Natural killer cell (primary cell): ENCODE results near the gene TSPAN18. TPM values are rescaled to one million over a fixed set of nuclear protein-coding genes. Genes with fewer than 3 reads are reported as not detected.

Source experiments
- ATAC-seq, 3 donors: fragments of 150-1000 bp in 2 of 3; fragments of 200-7000 bp in 1 of 3; cut with Tn5 transposase; 1 replicate in 1 of 3; 2 replicates in 2 of 3; pipeline ENCODE4 v1.10.0; 2021; ENCODE audit warnings: mild to moderate bottlenecking in 2 of 3, moderate library complexity in 2 of 3
- DNase-seq, 2 donors: peaks; one replicate each; pipeline versions ENCODE4 v3.0.0 to v3.0.0-alpha.2; 2013 to 2021; ENCODE audit warnings: mixed read lengths in 1 of 2
- H3K27ac ChIP-seq: one replicate; pipeline ENCODE4 v1.5.1; 2013; ENCODE audit warnings: mild to moderate bottlenecking, low read length
- H3K27me3 ChIP-seq: one replicate; pipeline ENCODE4 v1.6.1; 2013; ENCODE audit warnings: low read length; ENCODE audit not compliant: control insufficient read depth, insufficient read depth
- H3K36me3 ChIP-seq: one replicate; pipeline ENCODE4 v1.6.1; 2013; ENCODE audit warnings: low read length; ENCODE audit not compliant: control insufficient read depth, insufficient read depth
- H3K4me1 ChIP-seq: one replicate; pipeline ENCODE4 v1.6.1; 2013; ENCODE audit warnings: low read length; ENCODE audit not compliant: control insufficient read depth, insufficient read depth
- H3K4me3 ChIP-seq: one replicate; pipeline ENCODE4 v1.5.1; 2013; ENCODE audit warnings: low read length
- H3K9me3 ChIP-seq: one replicate; pipeline ENCODE4 v1.6.1; 2013; ENCODE audit warnings: low read length; ENCODE audit not compliant: control insufficient read depth, insufficient read depth
- H3K27ac Mint-ChIP-seq, 2 donors: one replicate each; pipeline ENCODE4 v1.8.0; 2022; ENCODE audit warnings: mild to moderate bottlenecking in 2 of 2, mixed read lengths in 2 of 2, moderate library complexity in 1 of 2
- H3K27me3 Mint-ChIP-seq, 2 donors: one replicate each; pipeline ENCODE4 v1.8.0; 2022; ENCODE audit warnings: low read depth in 2 of 2, mixed read lengths in 2 of 2
- H3K36me3 Mint-ChIP-seq: one replicate; pipeline ENCODE4 v1.8.0; 2022; ENCODE audit warnings: mixed read lengths
- H3K4me1 Mint-ChIP-seq, 2 donors: one replicate each; pipeline ENCODE4 v1.8.0; 2022; ENCODE audit warnings: mixed read lengths in 2 of 2
- H3K4me3 Mint-ChIP-seq: one replicate; pipeline ENCODE4 v1.8.0; 2022; ENCODE audit warnings: mild to moderate bottlenecking, moderate library complexity, mixed read lengths
- H3K9me3 Mint-ChIP-seq, 2 donors: one replicate each; pipeline ENCODE4 v1.8.0; 2022; ENCODE audit warnings: mixed read lengths in 2 of 2
- CTCF ChIP-seq: fragments of 200-600 bp; IDR thresholded peaks from one replicate; pipeline ENCODE4 v1.8.0; 2022; ENCODE audit warnings: antibody characterized with exemption
- WGBS: methylation state at CpG from one replicate; pipeline ENCODE4 v1.1.7; 2013; ENCODE audit warnings: missing lambda C conversion rate; ENCODE audit not compliant: insufficient coverage; 5-methylcytosine and 5-hydroxymethylcytosine counted together
- intact Hi-C: fragments of 100-400 bp; cut with micrococcal nuclease; formaldehyde crosslinking; loops from one replicate; pipeline ENCODE4 v1.14.2; 2022
- total RNA-seq, 4 donors: library from RNA; stranded (reverse); fragments of 120-200 nt in 1 of 4; gene quantifications; one replicate each; pipeline versions ENCODE4 v1.2.3 to v1.2.4, GENCODE V29; 2013 to 2022

TSPAN18 gene
- total RNA-seq, 3 donors from 2014 or later (not counting 1 experiment from before 2014, with no cell fraction given), result 1.9 to 2.4 (median 2.3) TPM

- no peaks in the 10 kb centered on the region for H3K36me3 ChIP-seq
- no peaks in the 10 kb centered on the region for H3K9me3 Mint-ChIP-seq
- H3K4me3 ChIP-seq, result no peak overlapping the region
- peak overlapping the region; percentile 17 for H3K4me3 Mint-ChIP-seq
- 96% methylated on average over 5 of the region's 5 CpGs for WGBS
- peaks cover 29 to 30% of the 10 kb centered on the region in 2 donors for H3K4me1 Mint-ChIP-seq
- peaks cover 64 to 78% of the 10 kb centered on the region in 2 donors for H3K27me3 Mint-ChIP-seq
- no peaks in the 10 kb centered on the region for H3K36me3 Mint-ChIP-seq
- no peak overlapping the region for H3K27ac ChIP-seq
- ATAC-seq (no peak), DNase-seq (peak in 1 of 2 donors; percentile 32)
- intact Hi-C loops, result loop anchor here (5.0 kb wide), 2 partner anchors 222 to 293 kb away; partner anchors contain the start of gene CD82
- H3K4me1 ChIP-seq, result peaks cover 30% of the 10 kb centered on the region
- H3K27ac Mint-ChIP-seq, result no peak overlapping the region
- H3K9me3 ChIP-seq, result no peaks in the 10 kb centered on the region
- peaks cover 41% of the 10 kb centered on the region for H3K27me3 ChIP-seq
- no peak for TF ChIP-seq CTCF
Measured at GRCh38 chr11:44860346-44860745, 133.6 kb downstream of the TSPAN18 start.

GRCh38 chr11:44861849-44862557 lies 135.2 kb downstream of the TSPAN18 start:
- ATAC-seq (peak; percentile 95 to 97 (median 96)), DNase-seq (peak; percentile 83 to 87)
- 4% methylated on average over 17 of the region's 19 CpGs for WGBS
- Histone ChIP-seq H3K9me3 (no peaks in the 10 kb centered on the region), H3K27ac (no peak overlapping the region), H3K27me3 (peaks cover 41% of the 10 kb centered on the region), H3K36me3 (no peaks in the 10 kb centered on the region), H3K4me3 (no peak overlapping the region), H3K4me1 (peaks cover 30% of the 10 kb centered on the region)
- no peaks in the 10 kb centered on the region for H3K36me3 Mint-ChIP-seq
- peaks cover 24 to 30% of the 10 kb centered on the region in 2 donors for H3K4me1 Mint-ChIP-seq
- peaks cover 62 to 83% of the 10 kb centered on the region in 2 donors for H3K27me3 Mint-ChIP-seq
- H3K9me3 Mint-ChIP-seq, result no peaks in the 10 kb centered on the region
- H3K4me3 Mint-ChIP-seq, result peak overlapping the region; percentile 83
- no peak for TF ChIP-seq CTCF
- intact Hi-C loops, result loop anchor here (1.0 to 5.0 kb wide), 4 partner anchors 8 to 295 kb away; partner anchors contain the start of gene CD82
- H3K27ac Mint-ChIP-seq, result peak overlapping the region; percentile 79 to 89

GRCh38 chr11:44862558-44863101 lies 135.9 kb downstream of the TSPAN18 start:
- no peak overlapping the region for H3K4me3 ChIP-seq
- ATAC-seq (peak in 1 of 3 donors; percentile 15), DNase-seq (no peak)
- no peaks in the 10 kb centered on the region for H3K36me3 Mint-ChIP-seq
- peaks cover 27 to 30% of the 10 kb centered on the region in 2 donors for H3K4me1 Mint-ChIP-seq
- no peaks in the 10 kb centered on the region for H3K9me3 Mint-ChIP-seq
- TF ChIP-seq CTCF, result no peak
- H3K27me3 Mint-ChIP-seq, result peaks cover 60 to 83% of the 10 kb centered on the region in 2 donors
- peak overlapping the region; percentile 83 for H3K4me3 Mint-ChIP-seq
- H3K36me3 ChIP-seq, result no peaks in the 10 kb centered on the region
- H3K27ac ChIP-seq, result no peak overlapping the region
- peaks cover 37% of the 10 kb centered on the region for H3K27me3 ChIP-seq
- intact Hi-C loops, result loop anchor here (1.0 to 5.0 kb wide), 4 partner anchors 8 to 295 kb away; partner anchors contain the start of gene CD82
- H3K27ac Mint-ChIP-seq, result peak overlapping the region; percentile 79 to 89
- WGBS, result 70% methylated on average over 5 of the region's 5 CpGs
- peaks cover 30% of the 10 kb centered on the region for H3K4me1 ChIP-seq
- H3K9me3 ChIP-seq, result no peaks in the 10 kb centered on the region
